GM21360 (cell line): Measurements from ENCODE around the gene CFAP70.
"Not testable (repeated sequence)": the region's sequence is repeated elsewhere in the genome, so short reads cannot be mapped to it uniquely, and the experiment has no call there.

Experiments used
- ATAC-seq: cut with Tn5 transposase; IDR thresholded peaks from one replicate; pipeline ENCODE4 v1.9.1; 2021; ENCODE audit warnings: mild to moderate bottlenecking, moderate library complexity; ENCODE audit not compliant: unreplicated experiment

The CFAP70 gene

GRCh38 chr10:73358331-73359279, at the start of gene CFAP70:
Gene CFAP70 (minus strand): TSS chr10:73358864. CDS start chr10:73354796, 4,068 bp downstream.
- peak; percentile 82 for ATAC-seq

GRCh38 chr10:73408061-73408460, 49.4 kb upstream of the CFAP70 start:
- ATAC-seq: no peak

- ATAC-seq: no peak
These were observed 48.8 kb upstream of the CFAP70 start for GRCh38 chr10:73407495-73407894.

GRCh38 chr10:73406846-73407245, 48.2 kb upstream of the CFAP70 start:
- ATAC-seq: no peak

- no peak for ATAC-seq
These were observed 46.9 kb upstream of the CFAP70 start for GRCh38 chr10:73405556-73405955.

- no peak for ATAC-seq
These were observed 46.0 kb upstream of the CFAP70 start for GRCh38 chr10:73404690-73405089.

GRCh38 chr10:73401636-73402035, 43.0 kb upstream of the CFAP70 start:
- no peak for ATAC-seq

GRCh38 chr10:73399063-73399462, 40.4 kb upstream of the CFAP70 start:
- no peak for ATAC-seq

- ATAC-seq: no peak
These were observed 39.4 kb upstream of the CFAP70 start for GRCh38 chr10:73398024-73398423.

- ATAC-seq: not testable (repeated sequence)
These were observed 35.7 kb upstream of the CFAP70 start for GRCh38 chr10:73394325-73394724.

GRCh38 chr10:73388228-73388627, 29.6 kb upstream of the CFAP70 start:
- ATAC-seq: no peak

- no peak for ATAC-seq
These were observed 27.9 kb upstream of the CFAP70 start for GRCh38 chr10:73386583-73386982.

GRCh38 chr10:73379064-73379748, 20.5 kb upstream of the CFAP70 start:
- no peak for ATAC-seq

- ATAC-seq: no peak
These were observed 18.0 kb upstream of the CFAP70 start for GRCh38 chr10:73376679-73377078.

GRCh38 chr10:73368238-73368637, 9.6 kb upstream of the CFAP70 start:
- no peak for ATAC-seq

GRCh38 chr10:73366381-73367298, 8.0 kb upstream of the CFAP70 start:
- no peak for ATAC-seq

GRCh38 chr10:73364964-73365363, 6.3 kb upstream of the CFAP70 start:
- no peak for ATAC-seq

- ATAC-seq: no peak
These were observed 828 bp upstream of the CFAP70 start for GRCh38 chr10:73359492-73359891.

GRCh38 chr10:73357821-73358220, 843 bp downstream of the CFAP70 start:
- ATAC-seq: no peak

- no peak for ATAC-seq
These were observed 1.5 kb downstream of the CFAP70 start for GRCh38 chr10:73357166-73357565.

- ATAC-seq: no peak
These were observed 14.4 kb downstream of the CFAP70 start for GRCh38 chr10:73344269-73344668.
